Measurements from ENCODE around the gene GPC5.

DNA sequence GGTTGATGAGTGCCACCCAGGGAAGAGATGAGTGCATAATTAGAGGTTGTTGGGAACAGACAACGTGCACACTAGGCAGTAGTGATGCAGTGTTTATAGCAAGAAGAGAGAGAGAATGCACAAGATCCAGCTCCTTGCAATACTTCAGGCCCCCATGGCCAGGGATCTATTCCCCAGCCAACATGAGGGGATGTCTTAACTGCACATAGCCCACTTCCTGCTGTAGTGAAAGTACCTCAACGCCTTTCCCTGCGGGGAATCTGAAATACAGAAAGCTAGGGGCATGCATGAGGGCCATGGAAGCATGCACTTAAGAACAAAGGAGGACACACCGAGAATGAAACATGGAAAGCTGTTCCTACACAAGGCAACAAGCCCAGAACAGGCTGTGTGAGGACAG is 1191.5 kb downstream of the GPC5 start:
- TF ChIP-seq, protein P1, sequence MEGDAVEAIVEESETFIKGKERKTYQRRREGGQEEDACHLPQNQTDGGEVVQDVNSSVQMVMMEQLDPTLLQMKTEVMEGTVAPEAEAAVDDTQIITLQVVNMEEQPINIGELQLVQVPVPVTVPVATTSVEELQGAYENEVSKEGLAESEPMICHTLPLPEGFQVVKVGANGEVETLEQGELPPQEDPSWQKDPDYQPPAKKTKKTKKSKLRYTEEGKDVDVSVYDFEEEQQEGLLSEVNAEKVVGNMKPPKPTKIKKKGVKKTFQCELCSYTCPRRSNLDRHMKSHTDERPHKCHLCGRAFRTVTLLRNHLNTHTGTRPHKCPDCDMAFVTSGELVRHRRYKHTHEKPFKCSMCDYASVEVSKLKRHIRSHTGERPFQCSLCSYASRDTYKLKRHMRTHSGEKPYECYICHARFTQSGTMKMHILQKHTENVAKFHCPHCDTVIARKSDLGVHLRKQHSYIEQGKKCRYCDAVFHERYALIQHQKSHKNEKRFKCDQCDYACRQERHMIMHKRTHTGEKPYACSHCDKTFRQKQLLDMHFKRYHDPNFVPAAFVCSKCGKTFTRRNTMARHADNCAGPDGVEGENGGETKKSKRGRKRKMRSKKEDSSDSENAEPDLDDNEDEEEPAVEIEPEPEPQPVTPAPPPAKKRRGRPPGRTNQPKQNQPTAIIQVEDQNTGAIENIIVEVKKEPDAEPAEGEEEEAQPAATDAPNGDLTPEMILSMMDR (IDR thresholded peaks at IDR 0.05 in 4 of 5, conservative IDR thresholded peaks at IDR 0.05 in 1 of 5): no peak
- TF ChIP-seq POLR2A (IDR thresholded peaks at IDR 0.05): no peak

Data from gastrocnemius medialis (tissue), 4 donors.